K562 (cell line): Measurements from ENCODE around the gene DLST. TPM values are rescaled to one million over a fixed set of nuclear protein-coding genes. Genes with fewer than 3 reads are reported as not detected.
A peak's percentile ranks its signal among the peaks of the same experiment; 100 is the strongest.

Experiments used
- ATF7 ChIP-seq: fragments of 450-650 bp; IDR thresholded peaks from 2 replicates; pipeline ENCODE4 v1.7.1; 2014; ENCODE audit warnings: mild to moderate bottlenecking, moderate library complexity
- CBFA2T3 ChIP-seq: fragments of 450-650 bp; IDR thresholded peaks from 2 replicates; pipeline ENCODE4 v1.6.1; 2017
- DPF2 ChIP-seq: fragments of 450-650 bp; IDR thresholded peaks from 2 replicates; pipeline ENCODE4 v1.6.1; 2016
- ID3 ChIP-seq, 2 experiments: fragments of 250-450 bp in 1 of 2; fragments of 450-650 bp in 1 of 2; sonication (Bioruptor Pico) in 1 of 2; IDR thresholded peaks; 2 replicates each; pipeline versions ENCODE4 v1.6.1 to v1.8.0; 2016 to 2021; ENCODE audit warnings: mild to moderate bottlenecking in 2 of 2, moderate library complexity in 2 of 2, missing compliant biosample characterization in 1 of 2, missing genetic modification characterization in 1 of 2
- MAFK ChIP-seq: IDR thresholded peaks from 2 replicates; pipeline ENCODE4 v1.6.1; 2011; ENCODE audit warnings: low read length, improper control_type of control experiment
- POLR2G ChIP-seq: fragments of 200-400 bp; formaldehyde crosslinking; IDR thresholded peaks from 2 replicates; pipeline ENCODE4 v1.6.1; 2017; ENCODE audit warnings: low read depth, mild to moderate bottlenecking, antibody characterized with exemption, low read length, moderate library complexity
- RCOR1 ChIP-seq, 2 experiments: IDR thresholded peaks; 2 replicates each; pipeline ENCODE4 v1.6.1; 2012; ENCODE audit warnings: low read depth in 2 of 2, low read length in 2 of 2, borderline replicate concordance in 1 of 2, improper control_type of control experiment in 1 of 2
- SMARCA4 ChIP-seq: fragments of 450-650 bp; IDR thresholded peaks from 2 replicates; pipeline ENCODE4 v1.6.1; 2016
- SMARCE1 ChIP-seq: fragments of 450-650 bp; IDR thresholded peaks from 2 replicates; pipeline ENCODE4 v1.7.1; 2016; ENCODE audit warnings: mild to moderate bottlenecking
- SNRNP70 ChIP-seq: fragments of 200-400 bp; formaldehyde crosslinking; optimal IDR thresholded peaks from 2 replicates; pipeline ENCODE3; 2017; ENCODE audit warnings: low read depth, low read length
- STAT6 ChIP-seq: sonication (generic); formaldehyde crosslinking; IDR thresholded peaks from 2 replicates; pipeline ENCODE4 v1.8.1; 2023; ENCODE audit warnings: mild to moderate bottlenecking, missing genetic modification reagents
- YY1 ChIP-seq, 3 experiments: IDR thresholded peaks; 2 replicates each; pipeline ENCODE4 v1.6.1; 2011; ENCODE audit warnings: low read length in 2 of 3, mild to moderate bottlenecking in 2 of 3, moderate library complexity in 2 of 3, borderline replicate concordance in 1 of 3, control low read depth in 1 of 3, low read depth in 1 of 3; ENCODE audit not compliant: insufficient read depth in 3 of 3, insufficient replicate concordance in 2 of 3, control insufficient read depth in 1 of 3, insufficient read length in 1 of 3; ENCODE audit errors: extremely low read depth in 1 of 3
- ZBTB49 ChIP-seq: sonication (generic); formaldehyde crosslinking; IDR thresholded peaks from 2 replicates; pipeline ENCODE4 v1.8.0; 2022; ENCODE audit warnings: missing genetic modification reagents, mild to moderate bottlenecking, borderline replicate concordance
- ZFP36 ChIP-seq: fragments of 150-350 bp; IDR thresholded peaks from 2 replicates; pipeline ENCODE4 v1.6.1; 2018; ENCODE audit warnings: low read length, low read depth; ENCODE audit not compliant: partially characterized antibody
- ZNF444 ChIP-seq: fragments of 250-450 bp; sonication (Bioruptor Pico); IDR thresholded peaks from 2 replicates; pipeline ENCODE4 v1.4.0; 2020; ENCODE audit warnings: mild to moderate bottlenecking, moderate library complexity
- ZNF696 ChIP-seq: fragments of 250-450 bp; sonication (Bioruptor Pico); conservative IDR thresholded peaks from 2 replicates; pipeline ENCODE4 v1.4.0; 2020; ENCODE audit warnings: mild to moderate bottlenecking, moderate library complexity
- ZNF766 ChIP-seq: fragments of 200-800 bp; sonication (Bioruptor generic); conservative IDR thresholded peaks from 2 replicates; pipeline ENCODE4 v1.6.1; 2016; ENCODE audit warnings: missing genetic modification characterization, missing compliant biosample characterization
- polyA plus RNA-seq, 8 experiments: library from polyadenylated mRNA; depleted of rRNA in 4 of 8; stranded (reverse) in 5 of 8; unstranded in 3 of 8; fragments of >200 nt; fragmentation: Nextera tagmentation in 2 of 8; fragmentation: Illumina TruSeq in 1 of 8; extraction: Ambion mirVana in 2 of 8; extraction: Trizol in 1 of 8; gene quantifications; 2 replicates each; pipeline versions ENCODE4 v1.2.1 to v1.2.3, GENCODE V29; 2011 to 2014; ENCODE audit warnings: inconsistent platforms in 1 of 8, missing spikeins in 1 of 8
- total RNA-seq, 7 experiments: library from RNA; depleted of rRNA in 6 of 7; stranded (reverse); fragments of >200 nt in 6 of 7; fragmentation: Illumina TruSeq in 2 of 7; extraction: Trizol in 2 of 7; gene quantifications; 2 replicates each; pipeline versions ENCODE4 v1.2.1 to v1.2.3, GENCODE V29; 2011 to 2021; ENCODE audit warnings: low replicate concordance in 1 of 7
- TF ChIP-seq, protein P1 (sequence below), 2 experiments: fragments of 450-650 bp in 1 of 2; sonication (generic) in 1 of 2; formaldehyde crosslinking in 1 of 2; IDR thresholded peaks in 1 of 2; conservative IDR thresholded peaks in 1 of 2; 2 replicates each; pipeline versions ENCODE4 v1.6.1 to v1.8.1; 2016 to 2023; ENCODE audit warnings: mild to moderate bottlenecking in 2 of 2, moderate library complexity in 2 of 2, inconsistent platforms in 1 of 2, missing genetic modification reagents in 1 of 2
- TF ChIP-seq, protein P2 (sequence below): fragments of 450-650 bp; IDR thresholded peaks from 2 replicates; pipeline ENCODE4 v1.6.1; 2017; ENCODE audit warnings: mild to moderate bottlenecking, moderate library complexity

The DLST gene
- total and polyA plus RNA-seq, 9 of the 15 experiments (the other 6 are each of a cell fraction or from before 2014, with no cell fraction given): 3.0 to 73.7 (median 45.4) TPM

GRCh38 chr14:74846968-74847665, 34.6 kb upstream of the DLST start (continued):
- TF ChIP-seq MAFK: no peak
- TF ChIP-seq ZNF766: no peak
- peak; percentile 81 for TF ChIP-seq CBFA2T3
- TF ChIP-seq SMARCA4: peak; percentile 71
- TF ChIP-seq SMARCE1: peak; percentile 64; the same call in 1 of the 2 replicates
- TF ChIP-seq STAT6: no peak
- no peak for TF ChIP-seq YY1 (IDR thresholded peaks at IDR 0.05; ENCODE audit: borderline replicate concordance in 1 of 3, control insufficient read depth in 1 of 3, extremely low read depth in 1 of 3, insufficient read depth in 3 of 3, insufficient read length in 1 of 3, insufficient replicate concordance in 2 of 3, low read depth in 1 of 3, low read length in 2 of 3)
- TF ChIP-seq, protein P1, sequence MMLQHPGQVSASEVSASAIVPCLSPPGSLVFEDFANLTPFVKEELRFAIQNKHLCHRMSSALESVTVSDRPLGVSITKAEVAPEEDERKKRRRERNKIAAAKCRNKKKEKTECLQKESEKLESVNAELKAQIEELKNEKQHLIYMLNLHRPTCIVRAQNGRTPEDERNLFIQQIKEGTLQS (IDR thresholded peaks at IDR 0.05): peak; percentile 48
- TF ChIP-seq, protein P1 (CRISPR knock-in tag; conservative IDR thresholded peaks at IDR 0.05): no peak
- no peak for TF ChIP-seq ZBTB49 (CRISPR knock-in tag)
- no peak for TF ChIP-seq ID3 (CRISPR knock-in tag; IDR thresholded peaks at IDR 0.05)
- TF ChIP-seq ID3 (tag; IDR thresholded peaks at IDR 0.05): no peak
- no peak for TF ChIP-seq ZFP36
- TF ChIP-seq ZNF444 (CRISPR knock-in tag): no peak
- no peak for TF ChIP-seq POLR2G
- TF ChIP-seq SNRNP70: no peak
- no peak for TF ChIP-seq ATF7
- TF ChIP-seq RCOR1 (IDR thresholded peaks at IDR 0.05; ENCODE audit: borderline replicate concordance in 1 of 2, low read depth in 2 of 2, low read length in 2 of 2): no peak
- TF ChIP-seq ZNF696 (CRISPR knock-in tag): no peak
- TF ChIP-seq, protein P2, sequence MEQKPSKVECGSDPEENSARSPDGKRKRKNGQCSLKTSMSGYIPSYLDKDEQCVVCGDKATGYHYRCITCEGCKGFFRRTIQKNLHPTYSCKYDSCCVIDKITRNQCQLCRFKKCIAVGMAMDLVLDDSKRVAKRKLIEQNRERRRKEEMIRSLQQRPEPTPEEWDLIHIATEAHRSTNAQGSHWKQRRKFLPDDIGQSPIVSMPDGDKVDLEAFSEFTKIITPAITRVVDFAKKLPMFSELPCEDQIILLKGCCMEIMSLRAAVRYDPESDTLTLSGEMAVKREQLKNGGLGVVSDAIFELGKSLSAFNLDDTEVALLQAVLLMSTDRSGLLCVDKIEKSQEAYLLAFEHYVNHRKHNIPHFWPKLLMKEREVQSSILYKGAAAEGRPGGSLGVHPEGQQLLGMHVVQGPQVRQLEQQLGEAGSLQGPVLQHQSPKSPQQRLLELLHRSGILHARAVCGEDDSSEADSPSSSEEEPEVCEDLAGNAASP: no peak
- peak; percentile 75 for TF ChIP-seq DPF2
